ENCODE results near the gene DNAH12.

DNA sequence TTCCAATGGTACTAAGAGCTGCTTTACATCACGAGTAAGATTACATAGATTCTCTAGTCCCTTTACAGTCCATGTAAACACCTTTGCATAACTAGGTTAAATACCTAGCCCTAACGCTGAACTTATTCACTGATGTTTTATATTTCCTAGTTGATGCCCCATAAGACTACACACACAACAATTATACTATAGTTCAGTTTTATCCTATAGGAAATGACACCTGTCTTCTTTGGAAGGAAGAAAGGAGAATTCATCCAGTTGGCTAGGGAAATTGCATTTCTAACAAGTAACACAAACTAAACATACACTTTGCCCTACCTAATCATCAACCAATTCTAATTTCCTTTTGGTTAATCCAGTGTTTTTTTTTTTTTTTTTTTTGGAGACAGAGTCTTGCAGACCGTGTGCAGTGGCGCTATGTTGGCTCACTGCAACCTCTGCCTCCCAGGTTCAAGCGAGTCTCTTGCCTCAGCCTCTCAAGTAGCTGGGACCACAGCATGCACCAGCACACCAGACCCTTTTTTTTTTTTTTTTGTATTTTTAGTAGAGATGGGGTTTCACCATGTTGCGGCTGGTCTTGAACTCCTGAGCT lies 25.8 kb upstream of the DNAH12 start:
- TF ChIP-seq, protein P1, sequence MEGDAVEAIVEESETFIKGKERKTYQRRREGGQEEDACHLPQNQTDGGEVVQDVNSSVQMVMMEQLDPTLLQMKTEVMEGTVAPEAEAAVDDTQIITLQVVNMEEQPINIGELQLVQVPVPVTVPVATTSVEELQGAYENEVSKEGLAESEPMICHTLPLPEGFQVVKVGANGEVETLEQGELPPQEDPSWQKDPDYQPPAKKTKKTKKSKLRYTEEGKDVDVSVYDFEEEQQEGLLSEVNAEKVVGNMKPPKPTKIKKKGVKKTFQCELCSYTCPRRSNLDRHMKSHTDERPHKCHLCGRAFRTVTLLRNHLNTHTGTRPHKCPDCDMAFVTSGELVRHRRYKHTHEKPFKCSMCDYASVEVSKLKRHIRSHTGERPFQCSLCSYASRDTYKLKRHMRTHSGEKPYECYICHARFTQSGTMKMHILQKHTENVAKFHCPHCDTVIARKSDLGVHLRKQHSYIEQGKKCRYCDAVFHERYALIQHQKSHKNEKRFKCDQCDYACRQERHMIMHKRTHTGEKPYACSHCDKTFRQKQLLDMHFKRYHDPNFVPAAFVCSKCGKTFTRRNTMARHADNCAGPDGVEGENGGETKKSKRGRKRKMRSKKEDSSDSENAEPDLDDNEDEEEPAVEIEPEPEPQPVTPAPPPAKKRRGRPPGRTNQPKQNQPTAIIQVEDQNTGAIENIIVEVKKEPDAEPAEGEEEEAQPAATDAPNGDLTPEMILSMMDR (IDR thresholded peaks at IDR 0.05): no peak
- no peak for TF ChIP-seq EZH2 (IDR thresholded peaks at IDR 0.05)

Data from neural progenitor cell (in vitro differentiated cells).